NCI-H128 (cell line): ENCODE measurements around the gene PDCD10.

ENCODE experiments used
- DNase-seq: peaks from one replicate; lab custom pipeline; 2025; ENCODE audit not compliant: unreplicated experiment; lab: John Stamatoyannopoulos, UW

PDCD10 gene

DNA sequence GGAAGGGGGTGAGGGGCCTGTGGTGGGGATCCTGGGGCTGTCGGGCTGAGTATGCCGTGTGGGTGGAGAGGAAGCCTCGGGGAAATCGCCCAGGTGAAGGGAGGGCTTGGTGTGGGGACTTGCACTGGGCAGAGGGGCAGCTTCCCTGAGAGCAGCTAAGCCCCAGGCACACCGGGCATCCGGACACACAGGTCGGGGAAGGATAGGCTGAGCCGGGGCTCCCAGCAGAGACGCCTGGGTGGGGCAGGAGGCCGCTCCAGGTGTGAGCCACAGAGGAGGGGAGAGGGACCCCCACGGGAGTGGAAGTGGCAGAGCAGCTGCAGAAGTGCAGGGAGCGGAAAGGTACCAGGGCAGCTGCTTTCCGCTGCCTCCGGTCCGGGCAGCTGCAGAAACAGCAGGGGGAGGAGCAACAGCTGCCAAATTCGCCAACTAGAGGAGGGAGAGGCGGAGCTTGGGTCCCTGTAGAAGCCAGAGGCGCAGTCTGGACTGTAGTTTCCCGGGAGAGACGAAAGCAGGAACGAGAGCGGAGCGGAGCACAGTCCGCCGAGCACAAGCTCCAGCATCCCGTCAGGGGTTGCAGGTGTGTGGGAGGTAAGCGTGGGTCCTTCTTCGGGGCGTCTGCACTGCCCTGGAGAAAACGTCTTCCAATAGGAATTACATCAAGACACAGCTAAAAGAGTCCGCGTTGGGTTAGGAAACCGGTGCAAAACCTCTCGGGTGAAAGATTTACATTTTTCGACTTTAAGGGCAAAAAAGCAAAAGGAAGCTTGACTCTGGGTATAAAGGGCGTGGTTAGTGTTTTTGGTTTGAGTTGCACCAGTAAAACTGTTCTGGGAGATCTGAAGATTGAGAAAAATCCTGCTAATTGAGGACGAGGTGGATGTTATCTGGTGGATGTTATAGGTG is 794 bp upstream of the PDCD10 start, which contains the start of gene SERPINI1:
SERPINI1 (plus strand) TSS at position 489 of the 906 bp plus-strand sequence. CDS start 53,408 bp downstream, outside the sequence.
- peak; percentile 93 for DNase-seq

DNA sequence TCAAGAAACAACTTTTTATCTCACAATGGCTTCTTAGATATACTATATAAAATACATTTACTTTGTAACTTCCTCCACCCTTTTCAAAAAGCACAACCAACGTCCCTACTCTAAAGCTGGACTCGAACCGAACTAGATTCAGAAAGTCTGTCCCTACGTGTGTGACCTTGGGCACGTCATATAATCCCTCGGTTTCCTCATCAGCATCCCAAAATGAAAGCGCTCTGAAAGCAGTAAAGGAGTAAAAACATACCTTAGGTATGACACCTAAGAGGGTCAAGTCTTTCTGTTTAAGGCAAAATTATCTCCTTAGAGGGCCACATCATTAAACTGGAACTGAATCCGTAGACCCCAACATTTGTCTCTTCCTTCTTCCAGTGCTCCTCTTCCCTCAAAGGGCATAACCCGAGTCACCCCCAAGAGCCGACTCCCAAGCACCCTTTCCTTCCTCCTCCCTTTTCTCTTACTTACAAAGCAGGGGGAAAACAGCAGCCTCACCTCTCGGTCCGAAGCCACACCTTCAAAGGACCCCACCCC is 663 bp downstream of the PDCD10 start:
- DNase-seq: no peak

DNA sequence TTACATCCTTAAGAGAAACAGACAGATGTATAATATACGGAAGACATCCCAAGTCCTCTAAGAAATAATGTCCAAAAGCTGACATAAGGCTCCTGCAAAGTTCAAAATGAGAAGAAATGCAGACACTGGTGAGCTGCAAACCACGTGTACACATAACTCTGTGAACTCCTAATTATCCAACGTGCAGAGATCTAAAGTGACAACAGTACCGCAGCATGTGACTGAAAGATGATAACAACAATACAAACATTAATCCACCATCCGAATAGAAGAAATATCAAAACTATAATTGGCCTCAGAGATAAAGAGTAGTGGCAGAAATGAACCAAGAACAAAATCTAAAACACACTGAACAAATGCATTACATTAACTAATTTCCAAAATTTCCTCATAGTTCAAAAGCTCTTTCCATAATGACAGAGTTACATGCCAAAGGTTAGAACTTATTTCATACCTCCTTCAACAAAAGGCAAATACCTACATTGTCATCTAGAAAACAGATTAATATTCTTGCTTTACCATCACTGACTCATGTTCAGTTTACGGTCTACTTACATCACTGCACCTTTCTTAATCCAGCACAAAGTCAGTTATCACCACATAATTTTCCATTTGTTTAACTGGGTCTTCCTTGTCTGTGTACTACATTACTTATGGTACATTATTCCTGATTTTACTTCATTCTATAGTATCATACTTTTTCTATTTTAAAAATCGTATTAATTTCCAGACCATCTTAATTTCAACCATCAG is 2.2 kb downstream of the PDCD10 start:
- no peak for DNase-seq

DNA sequence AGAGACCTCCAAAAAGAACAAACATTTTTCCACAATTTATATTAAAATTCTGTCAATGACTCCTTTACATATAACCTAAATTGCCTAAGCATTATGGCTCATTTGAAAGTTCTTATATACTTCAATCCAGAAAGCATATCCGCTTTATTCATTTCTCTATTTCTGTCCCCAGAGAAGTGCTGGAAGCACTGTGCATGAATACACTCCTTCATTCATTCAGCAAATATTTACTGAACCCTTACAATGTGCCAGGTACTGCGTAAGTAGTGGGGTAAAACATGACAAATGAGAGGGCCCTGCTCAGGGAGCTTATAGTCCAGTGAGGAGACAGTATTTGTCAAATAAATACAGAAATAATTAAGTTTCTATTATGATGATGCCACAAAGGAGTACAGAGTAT is 3.3 kb downstream of the PDCD10 start:
- DNase-seq: no peak

DNA sequence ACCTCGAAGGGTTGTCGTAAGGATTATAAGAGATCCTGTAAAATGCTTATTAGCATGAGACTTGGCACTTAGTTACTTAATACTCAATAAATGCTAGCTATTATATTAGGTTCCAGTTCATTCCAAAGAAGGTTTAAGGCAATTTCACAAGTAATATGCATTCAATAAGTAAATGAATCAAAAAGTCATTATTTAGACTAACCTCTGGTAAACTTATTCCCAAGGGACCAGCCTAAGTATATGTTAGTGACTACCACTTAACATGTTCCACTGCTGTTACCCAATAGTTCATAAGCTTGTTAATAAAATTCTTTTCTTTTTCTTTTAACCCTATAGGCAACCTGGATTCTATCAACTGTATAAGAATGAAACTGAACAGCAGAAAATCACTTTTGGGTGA is 5.1 kb downstream of the PDCD10 start:
- no peak for DNase-seq

DNA sequence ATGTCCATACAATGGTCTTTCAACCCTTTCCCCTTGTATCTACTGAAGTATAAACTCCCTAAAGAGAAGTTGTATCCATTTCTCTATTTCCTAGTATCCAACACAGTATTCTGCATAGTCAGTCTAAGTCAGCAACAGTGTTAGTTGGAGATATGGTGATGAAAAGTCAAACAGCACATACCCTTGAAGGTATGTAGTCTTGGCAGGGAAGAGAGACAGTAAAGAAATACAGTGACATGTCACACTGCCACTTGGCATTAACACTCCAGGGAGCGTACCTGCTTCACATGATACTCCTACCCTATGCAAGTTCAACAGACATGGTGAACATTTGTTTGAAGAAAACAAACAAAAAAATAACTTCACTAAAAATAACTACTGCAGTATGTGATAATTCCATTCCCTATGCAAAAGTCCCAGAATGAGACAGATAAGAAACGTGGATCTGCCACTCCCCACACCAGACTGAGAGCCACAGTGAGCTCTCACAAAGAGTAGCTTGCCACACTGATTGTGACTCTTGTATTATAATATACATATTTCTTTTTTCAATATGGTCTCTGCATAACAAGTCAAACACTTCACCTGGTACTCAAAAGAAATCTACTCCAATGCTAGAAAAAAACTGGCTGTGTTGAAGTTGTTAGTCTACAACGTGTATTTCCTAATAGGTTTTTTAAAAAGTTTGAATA is 5.9 kb downstream of the PDCD10 start:
- no peak for DNase-seq

DNA sequence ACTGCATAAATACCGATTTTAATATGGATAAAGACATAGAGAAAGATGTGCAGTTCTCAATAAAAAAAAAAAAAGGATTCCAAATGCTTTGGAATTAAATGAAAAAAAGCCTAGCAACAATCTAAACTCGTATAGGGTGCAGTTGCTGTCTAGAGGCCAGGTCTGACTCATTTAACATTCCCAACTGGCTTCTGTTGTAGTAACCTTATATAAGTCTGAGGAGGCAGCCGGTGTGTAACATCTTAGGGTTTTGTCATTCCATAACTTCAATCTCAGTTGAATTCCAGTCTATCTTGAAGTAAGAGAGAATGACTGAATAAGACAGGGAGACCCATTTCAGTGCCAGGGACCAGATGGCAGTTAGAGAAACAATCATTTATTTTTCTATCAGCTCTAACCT is 6.5 kb downstream of the PDCD10 start:
- no peak for DNase-seq

DNA sequence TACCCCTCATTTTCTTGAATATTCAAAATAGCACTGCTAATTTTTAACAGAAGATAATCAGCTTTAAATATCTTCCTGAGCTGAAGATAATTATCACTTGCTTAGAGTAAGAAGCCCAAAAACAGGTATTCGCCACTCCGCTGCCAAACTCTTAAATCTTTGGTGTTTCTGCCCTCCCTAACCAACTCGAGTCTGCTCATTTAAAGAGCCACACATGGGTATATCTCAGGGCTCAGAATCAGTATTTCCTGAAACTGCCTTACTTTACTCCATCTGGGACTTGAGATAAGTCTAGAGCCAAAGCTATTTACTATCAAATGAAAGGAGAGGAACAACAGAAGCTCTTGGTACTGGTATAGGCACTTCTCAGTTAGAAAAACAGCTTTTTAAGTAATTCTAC is 10.8 kb downstream of the PDCD10 start:
- no peak for DNase-seq

DNA sequence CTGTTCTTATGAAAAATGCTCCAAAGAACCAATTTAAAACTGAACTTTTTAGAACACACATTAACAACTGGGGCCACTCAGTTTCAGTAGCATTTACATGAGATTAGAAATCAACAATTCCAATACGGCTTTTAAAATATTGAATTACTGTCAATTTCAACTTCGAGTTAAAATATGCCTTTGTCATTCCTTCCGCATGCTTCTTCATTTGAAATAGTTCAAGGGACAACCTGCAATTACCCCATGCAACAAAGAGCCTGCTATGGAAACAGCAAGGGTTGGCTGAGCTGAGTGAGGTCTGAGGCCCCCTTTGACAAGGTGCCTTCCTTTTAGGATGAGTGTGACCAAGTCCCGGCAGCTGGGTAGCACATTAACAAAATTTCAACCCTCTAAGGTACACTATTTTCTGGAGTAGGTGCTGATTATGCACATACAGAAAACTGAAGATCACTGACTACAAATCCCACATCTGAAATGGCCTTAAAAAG is 11.6 kb downstream of the PDCD10 start:
- no peak for DNase-seq

DNA sequence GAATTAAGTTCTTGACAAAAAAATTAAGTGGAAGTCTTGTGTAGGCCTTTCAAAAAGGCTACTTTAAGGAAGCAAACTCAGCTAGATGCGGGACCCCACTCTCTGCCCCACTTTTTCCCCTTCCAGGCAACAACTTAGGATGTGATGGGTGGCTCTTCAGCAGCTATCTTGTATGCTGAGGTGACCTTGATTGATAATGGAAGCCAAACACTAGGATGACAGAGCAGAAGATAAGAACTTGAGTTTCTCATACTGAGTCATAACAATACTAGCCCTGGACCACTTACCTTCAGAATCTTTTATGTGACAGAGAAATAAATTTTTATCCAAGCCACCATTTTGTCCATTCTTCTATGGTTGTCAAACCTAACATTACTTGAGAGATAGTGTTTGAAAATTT is 16.1 kb downstream of the PDCD10 start:
- DNase-seq: no peak

DNA sequence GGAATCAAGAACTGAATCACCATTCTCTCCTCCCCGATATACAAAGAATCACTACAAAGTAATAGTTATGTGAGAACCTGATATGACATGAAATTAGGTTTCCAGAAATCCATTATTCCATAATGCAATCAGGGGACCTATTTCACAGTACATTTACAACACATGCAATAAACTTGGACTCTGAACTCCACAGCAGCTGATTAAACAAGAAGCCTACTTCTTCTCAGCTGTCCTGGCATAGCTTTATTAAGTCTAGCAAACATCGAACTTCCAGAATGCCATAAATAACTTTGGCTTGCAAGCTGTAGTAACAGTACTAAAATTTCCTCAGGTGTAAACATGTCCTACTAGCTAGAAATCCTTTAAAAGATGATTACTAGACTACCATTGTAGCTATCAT is 17.8 kb downstream of the PDCD10 start:
- no peak for DNase-seq

DNA sequence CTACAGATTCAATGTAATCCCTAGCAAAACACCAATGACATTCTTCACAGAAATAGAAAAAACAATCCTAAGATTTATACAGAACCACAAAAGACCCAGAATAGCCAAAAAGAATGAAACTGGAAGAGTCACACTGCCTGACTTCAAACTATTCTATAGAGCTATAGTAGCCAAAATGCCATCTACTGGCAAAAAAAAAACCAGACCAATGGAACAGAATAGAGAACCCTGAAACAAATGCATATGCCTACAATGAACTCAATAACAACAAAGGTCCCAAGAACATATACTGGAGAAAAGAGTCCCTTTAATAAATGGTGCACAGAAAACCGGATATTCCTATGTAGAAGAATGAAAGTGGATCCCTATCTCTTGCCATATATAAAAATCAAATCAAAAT is 19.8 kb downstream of the PDCD10 start:
- no peak for DNase-seq

DNA sequence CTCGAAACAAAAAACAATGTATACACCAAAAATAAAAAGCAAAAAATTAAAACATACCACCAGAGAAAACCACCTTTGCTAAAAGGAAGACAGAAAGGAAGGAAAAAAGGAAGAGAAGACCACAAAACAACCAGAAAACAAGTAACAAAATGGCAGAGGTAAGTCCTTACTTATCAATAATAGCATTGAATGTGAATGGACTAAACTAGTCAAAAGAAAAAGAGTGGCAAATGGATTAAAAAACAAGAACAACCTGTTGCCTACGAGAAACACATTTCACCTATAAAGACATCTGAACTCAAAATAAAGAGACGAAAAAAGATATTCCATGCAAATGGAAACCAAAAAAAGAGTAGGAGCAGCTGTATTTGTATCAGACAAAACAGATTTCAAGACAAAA is 22.2 kb downstream of the PDCD10 start:
- no peak for DNase-seq

DNA sequence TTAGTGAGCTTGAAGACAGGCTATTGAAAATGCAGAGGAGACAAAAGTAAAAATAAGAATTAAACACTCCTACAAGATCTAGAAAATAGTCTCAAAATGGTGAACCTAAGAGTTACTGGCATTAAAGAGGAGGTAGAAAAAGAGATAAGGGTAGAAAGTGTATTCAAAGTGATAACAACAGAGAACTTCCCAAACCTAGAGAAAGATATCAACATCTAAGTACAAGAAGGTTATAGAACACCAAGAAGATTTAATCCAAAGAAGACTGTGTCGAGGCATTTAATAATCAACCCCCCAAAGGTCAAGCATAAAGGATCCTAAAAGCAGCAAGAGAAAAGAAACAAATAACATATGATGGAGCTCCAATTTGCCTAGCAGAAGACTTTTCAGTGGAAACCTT is 23.3 kb downstream of the PDCD10 start:
- DNase-seq: no peak

DNA sequence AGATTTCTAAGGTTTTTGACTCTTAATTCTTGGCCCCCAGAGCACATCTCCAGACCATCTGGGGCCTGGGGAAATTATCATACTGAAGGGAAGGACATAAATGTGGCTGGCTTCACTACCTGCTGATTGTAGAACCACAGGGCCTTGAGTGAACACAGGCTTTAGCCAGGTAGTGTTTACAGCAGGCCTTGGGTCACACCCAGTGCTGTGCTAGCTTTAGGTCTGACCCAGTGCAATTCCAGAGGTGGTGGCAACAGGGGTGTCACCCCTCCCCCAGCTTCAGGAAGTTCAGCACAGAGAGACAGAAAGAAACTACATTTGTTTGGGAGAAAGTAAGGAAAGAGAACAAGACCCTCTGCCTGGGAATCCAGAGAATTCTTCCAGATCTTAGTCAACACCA is 24.1 kb downstream of the PDCD10 start:
- DNase-seq: no peak

DNA sequence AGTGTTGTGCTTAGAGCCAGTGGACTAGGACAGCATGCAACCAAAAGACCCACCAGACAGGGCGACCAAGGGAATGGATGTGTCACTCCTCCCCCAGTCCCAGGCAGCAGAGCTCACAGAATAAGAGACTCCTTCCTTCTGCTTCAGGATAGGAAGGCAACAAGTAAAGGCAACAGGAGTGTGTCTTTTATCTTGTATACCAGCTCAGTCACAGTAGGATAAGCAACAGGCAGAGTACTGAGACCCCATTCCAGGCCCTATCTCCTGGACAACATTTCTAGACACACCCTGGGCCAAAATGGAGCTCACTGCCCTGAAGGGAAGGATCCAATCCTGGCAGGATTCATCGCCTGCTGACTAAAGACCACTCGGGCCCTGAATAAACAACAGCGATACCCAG is 25.0 kb downstream of the PDCD10 start:
- DNase-seq: no peak

DNA sequence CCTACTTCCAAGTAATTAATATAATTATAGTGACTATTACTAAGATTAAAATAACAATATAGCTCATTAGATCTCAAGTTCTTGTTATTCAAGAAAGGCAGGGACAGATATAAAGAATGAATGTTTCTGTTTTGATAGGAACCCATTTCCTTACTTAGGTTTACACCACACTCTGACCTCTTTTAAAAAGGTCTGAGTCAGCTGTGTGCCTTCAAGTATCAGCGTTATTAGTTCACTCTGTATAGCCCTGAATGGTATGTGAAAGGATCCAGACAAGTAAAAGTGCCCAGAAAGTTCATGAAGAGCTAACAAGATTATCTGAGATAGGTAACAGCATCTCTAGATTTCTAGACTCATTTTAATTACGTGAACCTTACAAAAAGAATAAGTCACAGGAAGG is 28.9 kb downstream of the PDCD10 start:
- DNase-seq: no peak

DNA sequence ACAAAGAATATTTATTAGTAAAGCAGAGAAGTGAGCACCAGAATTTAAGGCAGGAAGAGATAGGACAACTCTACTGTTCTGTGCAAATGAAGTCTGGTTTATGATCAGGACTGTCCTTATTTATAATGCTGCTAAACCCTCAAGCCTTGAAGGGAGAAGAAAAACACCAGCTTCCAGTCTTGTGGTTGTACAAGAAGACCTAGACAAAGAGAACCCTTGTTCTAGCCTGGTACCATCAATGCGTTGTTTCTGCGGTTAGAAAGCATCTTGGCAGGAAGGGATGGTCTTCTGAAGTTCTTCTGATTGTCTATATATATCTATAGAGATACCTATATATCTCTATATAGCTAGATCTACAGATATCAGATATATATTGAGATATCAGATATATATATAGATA is 33.8 kb downstream of the PDCD10 start:
- DNase-seq: no peak

DNA sequence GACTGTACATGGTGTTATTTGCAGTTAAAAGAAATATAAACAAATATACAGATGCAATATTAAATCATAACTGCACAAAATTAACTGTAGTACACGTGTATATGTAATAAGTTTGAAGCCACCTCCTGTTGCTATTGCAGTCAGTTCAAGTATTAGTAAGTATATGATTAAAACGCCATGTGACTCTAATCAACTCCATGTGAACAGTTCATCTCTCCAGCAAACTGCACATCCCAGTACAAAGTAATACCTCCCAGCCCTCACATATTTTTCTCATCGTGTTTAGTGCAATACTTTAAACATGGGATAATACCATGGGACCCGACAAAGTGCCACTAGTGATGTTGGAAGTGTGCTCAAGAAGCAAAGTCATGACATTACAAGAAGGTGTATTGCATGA is 34.6 kb downstream of the PDCD10 start:
- DNase-seq: no peak

DNA sequence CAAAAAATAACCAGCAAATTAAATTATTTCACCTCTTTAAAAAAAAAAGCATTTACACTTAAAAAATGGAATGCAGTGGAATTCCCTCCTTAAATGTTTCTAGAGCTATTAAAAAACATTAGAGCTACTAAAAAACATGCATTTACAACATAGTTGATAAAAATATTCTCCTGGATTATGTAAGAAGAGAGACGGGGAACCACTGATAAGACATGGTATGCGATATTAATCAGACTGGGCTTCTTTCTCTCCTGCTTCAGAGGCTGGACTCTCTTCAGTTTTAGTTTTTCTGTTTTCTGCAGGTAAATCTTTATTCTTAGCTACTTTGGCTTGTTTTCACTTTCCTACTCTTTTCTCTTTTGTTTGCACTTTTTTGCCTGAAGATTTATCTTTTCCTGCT is 40.6 kb downstream of the PDCD10 start:
- no peak for DNase-seq

DNA sequence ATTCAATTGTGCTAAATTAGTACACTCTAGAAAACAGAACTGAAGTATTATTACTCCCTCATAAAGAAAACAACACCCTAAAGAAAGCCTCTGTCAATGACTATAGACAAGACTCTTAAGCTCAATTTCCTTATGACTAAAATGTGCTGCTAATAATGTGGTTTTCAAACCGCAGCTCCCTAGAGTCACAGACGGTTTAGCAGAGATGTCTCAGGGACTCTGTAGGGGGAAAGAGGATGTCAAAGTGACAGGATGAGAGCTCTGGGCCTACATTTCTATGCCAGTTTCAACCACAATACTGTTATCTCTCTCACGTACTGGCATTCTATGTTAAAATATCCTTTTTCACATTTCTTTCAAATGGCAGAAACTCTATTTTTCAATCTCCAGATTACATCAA is 43.3 kb downstream of the PDCD10 start:
- no peak for DNase-seq
